DOHH2 (cell line): Measurements from ENCODE around the gene NPAS2.

ENCODE experiments used
- H3F3A ChIP-seq: fragments of 200-600 bp; sonication (generic), shearing (Covaris generic); 2 replicates; pipeline ENCODE4 v1.6.0; 2016; ENCODE audit warnings: antibody characterized with exemption, mild to moderate bottlenecking; ENCODE audit not compliant: control insufficient read depth, insufficient read depth
- H3K27ac ChIP-seq: fragments of 200-600 bp; sonication (generic); 2 replicates; pipeline ENCODE4 v1.5.1; 2014; ENCODE audit warnings: low read depth, mild to moderate bottlenecking, low read length, moderate library complexity
- H3K27me3 ChIP-seq: fragments of 200-600 bp; sonication (generic); 2 replicates; pipeline ENCODE4 v1.6.1; 2014; ENCODE audit warnings: mild to moderate bottlenecking, low read length, mixed read lengths; ENCODE audit not compliant: control insufficient read depth
- H3K36me3 ChIP-seq: fragments of 200-600 bp; sonication (generic); 2 replicates; pipeline ENCODE4 v1.6.1; 2014; ENCODE audit warnings: mild to moderate bottlenecking, low read length, moderate library complexity, mixed read lengths; ENCODE audit not compliant: control insufficient read depth
- H3K4me1 ChIP-seq: fragments of 200-600 bp; sonication (generic); 2 replicates; pipeline ENCODE4 v1.6.1; 2014; ENCODE audit warnings: mild to moderate bottlenecking, low read length, mixed read lengths; ENCODE audit not compliant: control insufficient read depth
- H3K4me2 ChIP-seq: fragments of 200-600 bp; sonication (generic); 2 replicates; pipeline ENCODE4 v1.6.0; 2014; ENCODE audit warnings: mild to moderate bottlenecking, low read length, moderate library complexity
- H3K4me3 ChIP-seq: fragments of 200-600 bp; sonication (generic); 2 replicates; pipeline ENCODE4 v1.5.1; 2014; ENCODE audit warnings: mild to moderate bottlenecking, low read length, mixed read lengths
- H3K79me2 ChIP-seq: fragments of 200-600 bp; sonication (generic); 2 replicates; pipeline ENCODE4 v1.6.1; 2014; ENCODE audit warnings: mild to moderate bottlenecking, low read length, mixed read lengths; ENCODE audit not compliant: control insufficient read depth
- H3K9me2 ChIP-seq: fragments of 200-600 bp; sonication (generic); replicated peaks from 2 replicates; pipeline ENCODE4 v1.6.1; 2014; ENCODE audit warnings: mild to moderate bottlenecking, low read length, mixed read lengths; ENCODE audit not compliant: control insufficient read depth
- H3K9me3 ChIP-seq: fragments of 200-600 bp; sonication (generic); 2 replicates; pipeline ENCODE4 v1.6.1; 2014; ENCODE audit warnings: antibody characterized with exemption, low read length, mixed read lengths; ENCODE audit not compliant: control insufficient read depth, insufficient read depth
- H4K20me1 ChIP-seq: fragments of 200-600 bp; sonication (generic); 2 replicates; pipeline ENCODE4 v1.6.0; 2014; ENCODE audit warnings: low read depth, mild to moderate bottlenecking, antibody characterized with exemption, low read length, moderate library complexity; ENCODE audit not compliant: control insufficient read depth, insufficient read depth
- EZH2phosphoT487 ChIP-seq: fragments of 200-600 bp; sonication (generic); IDR thresholded peaks from 2 replicates; pipeline ENCODE4 v1.6.1; 2017; ENCODE audit warnings: borderline replicate concordance, mild to moderate bottlenecking, antibody characterized with exemption, low read length, moderate library complexity, mixed read lengths
- TF ChIP-seq, protein P1 (sequence below): fragments of 200-600 bp; sonication (generic); IDR thresholded peaks from one replicate; pipeline ENCODE4 v1.5.1; 2014; ENCODE audit warnings: antibody characterized with exemption, mild to moderate bottlenecking, low read depth, low read length; ENCODE audit not compliant: poor library complexity, severe bottlenecking

Gene NPAS2

DNA sequence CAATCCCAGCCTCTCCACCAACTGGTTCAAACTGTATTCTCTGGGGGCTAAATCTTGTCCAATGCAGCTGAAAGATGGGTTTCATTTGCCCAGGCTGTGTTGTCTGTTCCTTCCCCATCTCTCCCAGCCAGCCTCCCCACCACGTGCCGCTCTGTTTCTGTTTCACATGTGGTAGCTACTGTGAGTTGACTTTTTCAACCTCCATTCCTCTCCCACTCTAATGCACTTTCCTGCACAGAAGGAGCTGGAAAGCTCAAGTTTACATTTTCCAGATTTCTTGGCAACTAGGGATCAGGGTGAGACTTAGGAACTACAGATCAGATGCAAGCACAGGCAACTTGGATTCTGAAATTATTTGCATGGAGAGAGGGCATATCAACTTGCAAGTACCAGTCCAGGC lies 19.0 kb upstream of the NPAS2 start:
- H3K27me3 ChIP-seq: no peaks in the 10 kb centered on the region
- H3K79me2 ChIP-seq: no peaks in the 10 kb centered on the region

GRCh38 chr2:100801402-100801801 lies 18.5 kb upstream of the NPAS2 start:
- Histone ChIP-seq H3K9me3 (no peaks in the 10 kb centered on the region), H3K36me3 (no peaks in the 10 kb centered on the region), H3K4me2 (no peak overlapping the region), H4K20me1 (no peaks in the 10 kb centered on the region), H3F3A (no peaks in the 10 kb centered on the region), H3K4me3 (no peak overlapping the region), H3K79me2 (no peaks in the 10 kb centered on the region), H3K27ac (no peak overlapping the region), H3K9me2 (no peaks in the 10 kb centered on the region), H3K27me3 (no peaks in the 10 kb centered on the region; the same call in 1 of the 2 replicates), H3K4me1 (no peaks in the 10 kb centered on the region)
- TF ChIP-seq, protein P1, sequence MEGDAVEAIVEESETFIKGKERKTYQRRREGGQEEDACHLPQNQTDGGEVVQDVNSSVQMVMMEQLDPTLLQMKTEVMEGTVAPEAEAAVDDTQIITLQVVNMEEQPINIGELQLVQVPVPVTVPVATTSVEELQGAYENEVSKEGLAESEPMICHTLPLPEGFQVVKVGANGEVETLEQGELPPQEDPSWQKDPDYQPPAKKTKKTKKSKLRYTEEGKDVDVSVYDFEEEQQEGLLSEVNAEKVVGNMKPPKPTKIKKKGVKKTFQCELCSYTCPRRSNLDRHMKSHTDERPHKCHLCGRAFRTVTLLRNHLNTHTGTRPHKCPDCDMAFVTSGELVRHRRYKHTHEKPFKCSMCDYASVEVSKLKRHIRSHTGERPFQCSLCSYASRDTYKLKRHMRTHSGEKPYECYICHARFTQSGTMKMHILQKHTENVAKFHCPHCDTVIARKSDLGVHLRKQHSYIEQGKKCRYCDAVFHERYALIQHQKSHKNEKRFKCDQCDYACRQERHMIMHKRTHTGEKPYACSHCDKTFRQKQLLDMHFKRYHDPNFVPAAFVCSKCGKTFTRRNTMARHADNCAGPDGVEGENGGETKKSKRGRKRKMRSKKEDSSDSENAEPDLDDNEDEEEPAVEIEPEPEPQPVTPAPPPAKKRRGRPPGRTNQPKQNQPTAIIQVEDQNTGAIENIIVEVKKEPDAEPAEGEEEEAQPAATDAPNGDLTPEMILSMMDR: no peak
- TF ChIP-seq EZH2phosphoT487: no peak

More for the DNA sequence above, 19.0 kb upstream of the NPAS2 start:
- no peaks in the 10 kb centered on the region for H3K36me3 ChIP-seq
- H4K20me1 ChIP-seq: no peaks in the 10 kb centered on the region
- H3K9me3 ChIP-seq: no peaks in the 10 kb centered on the region
- H3K9me2 ChIP-seq: no peaks in the 10 kb centered on the region
- no peaks in the 10 kb centered on the region for H3F3A ChIP-seq
- no peak overlapping the region for H3K4me3 ChIP-seq
- no peaks in the 10 kb centered on the region for H3K4me1 ChIP-seq
- no peak overlapping the region for H3K27ac ChIP-seq
- H3K4me2 ChIP-seq: no peak overlapping the region
- no peak for TF ChIP-seq EZH2phosphoT487
- TF ChIP-seq, protein P1: no peak

- H3K9me2 ChIP-seq: no peaks in the 10 kb centered on the region
- no peaks in the 10 kb centered on the region; the same call in 1 of the 2 replicates for H3K27me3 ChIP-seq
- no peak overlapping the region for H3K27ac ChIP-seq
- H3K79me2 ChIP-seq: no peaks in the 10 kb centered on the region
- H3K9me3 ChIP-seq: no peaks in the 10 kb centered on the region
- H4K20me1 ChIP-seq: no peaks in the 10 kb centered on the region
- H3K4me2 ChIP-seq: no peak overlapping the region
- no peaks in the 10 kb centered on the region for H3F3A ChIP-seq
- TF ChIP-seq EZH2phosphoT487: no peak
- TF ChIP-seq, protein P1: no peak
- H3K36me3 ChIP-seq: no peaks in the 10 kb centered on the region
- no peak overlapping the region for H3K4me3 ChIP-seq
- no peaks in the 10 kb centered on the region for H3K4me1 ChIP-seq
Measured at GRCh38 chr2:100802066-100802465, 17.9 kb upstream of the NPAS2 start.
